Fibroblast of peridontal ligament (primary cell): ENCODE measurements around the gene CALD1.
A peak's percentile ranks its signal among the peaks of the same experiment; 100 is the strongest.

Experiments
- DNase-seq: peaks from one replicate; pipeline ENCODE4 v3.0.0-alpha.2; 2010; ENCODE audit errors: extremely low read depth

Gene CALD1

DNA sequence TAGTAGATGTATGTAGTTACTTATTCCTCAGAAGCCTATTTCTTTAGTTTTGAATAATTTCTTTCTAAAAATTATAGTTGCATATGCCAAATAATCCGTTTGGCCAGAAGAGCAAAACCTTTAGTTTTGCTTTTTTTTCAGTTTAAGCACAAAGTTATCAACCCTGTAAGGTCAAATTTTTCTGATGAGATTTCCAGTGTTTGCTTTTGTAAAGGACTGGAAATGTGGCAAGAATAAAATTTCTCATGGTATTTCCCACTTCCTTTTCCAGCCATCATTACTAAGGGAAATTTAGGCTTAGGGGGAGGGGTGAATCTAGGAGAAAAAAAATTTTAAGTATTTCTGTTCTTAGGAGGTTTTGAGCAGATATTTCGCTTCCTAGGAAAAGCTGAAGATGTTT lies 7.6 kb downstream of the CALD1 start:
- DNase-seq: peak; percentile 76

DNA sequence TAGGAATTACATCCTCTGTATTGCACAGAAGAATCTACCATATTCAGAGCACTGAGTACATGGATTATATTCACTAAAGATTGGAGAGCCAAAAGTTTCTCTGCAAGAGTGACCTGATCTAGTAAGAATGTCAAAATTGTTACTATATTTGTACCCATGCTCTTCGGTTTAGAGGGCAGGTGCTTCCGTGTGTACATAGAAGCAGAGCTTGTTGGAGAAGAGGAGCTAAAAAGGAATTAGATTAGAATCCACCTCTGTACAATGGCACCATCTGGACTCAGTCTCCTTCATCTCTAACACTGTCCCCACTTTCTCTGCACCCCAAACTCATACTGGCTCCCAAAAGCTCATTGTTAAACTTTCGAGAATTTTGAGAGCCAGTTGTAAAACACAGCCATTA lies 8.3 kb downstream of the CALD1 start:
- DNase-seq: peak; percentile 49

DNA sequence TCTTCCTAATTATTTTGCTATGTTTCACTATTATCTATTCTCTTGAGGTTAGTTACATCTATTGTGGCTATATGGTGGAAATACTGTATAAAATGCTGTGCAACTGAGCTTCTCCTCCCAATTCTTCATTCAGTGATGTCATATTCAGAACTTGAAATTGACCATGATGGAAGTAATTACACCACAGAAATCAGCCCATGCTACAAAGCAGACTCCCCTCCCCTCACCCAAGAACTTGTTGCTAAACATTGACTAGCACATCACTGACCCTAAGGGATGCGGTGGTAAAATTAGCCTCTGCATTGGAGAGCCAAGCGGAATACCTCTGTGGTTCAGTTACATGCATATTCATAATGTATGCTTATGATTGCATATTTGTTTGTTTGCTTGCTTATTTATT lies 8.8 kb downstream of the CALD1 start:
- peak; percentile 63 for DNase-seq

DNA sequence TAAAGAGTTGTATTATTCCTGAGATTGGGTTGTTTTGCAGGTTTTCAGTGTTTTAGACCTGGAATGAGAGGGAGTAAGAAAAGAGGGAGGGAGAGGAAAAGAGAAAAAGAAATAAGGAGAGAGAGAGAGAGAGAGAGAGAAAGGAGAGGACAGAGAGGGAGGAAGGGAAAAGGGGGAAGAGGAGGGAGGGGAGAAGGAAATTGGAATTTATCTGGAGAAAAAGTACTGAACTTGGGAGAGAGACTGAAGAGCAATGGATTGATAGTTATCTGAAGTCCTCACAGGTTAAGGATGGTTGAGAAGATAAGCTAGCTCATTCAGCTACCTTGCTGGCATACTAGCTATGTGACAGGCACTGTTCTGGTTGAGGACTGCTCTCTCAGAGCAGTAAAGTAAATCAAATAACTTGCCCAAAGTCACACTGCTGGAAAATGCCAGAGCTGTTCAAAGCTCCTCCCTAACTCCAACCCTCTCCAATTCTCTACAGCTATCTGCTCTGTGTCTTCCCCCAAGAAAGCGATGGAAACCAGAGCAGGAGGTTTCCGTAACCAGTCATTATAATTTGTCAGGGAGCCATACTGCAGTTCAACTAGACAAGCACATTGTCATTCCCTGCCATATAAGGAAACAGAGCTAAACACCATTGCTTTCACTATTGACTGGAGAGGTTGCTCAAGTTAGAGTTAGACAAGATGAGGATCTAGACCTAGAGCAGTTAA lies 10.7 kb downstream of the CALD1 start:
- peak; percentile 96 for DNase-seq

DNA sequence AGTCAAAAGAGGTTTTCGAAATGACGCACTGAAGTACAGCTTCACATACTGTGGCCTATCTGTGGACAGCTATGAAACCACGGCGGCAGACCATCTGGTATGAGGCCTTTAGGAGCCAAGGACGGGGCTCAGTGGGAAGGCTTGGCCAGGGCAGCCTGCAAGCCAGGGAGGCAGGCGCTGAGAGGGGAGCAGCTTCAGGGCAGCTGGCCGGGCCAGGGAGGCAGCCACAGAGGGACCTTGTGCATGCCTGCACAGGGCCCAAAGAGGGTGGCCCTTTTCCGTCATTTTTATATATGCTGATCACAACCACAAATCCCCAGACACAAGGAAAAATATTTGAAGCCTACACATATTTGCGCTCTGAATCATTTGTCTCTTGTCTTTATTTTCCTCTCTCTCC lies 13.5 kb downstream of the CALD1 start:
- peak; percentile 83 for DNase-seq

DNA sequence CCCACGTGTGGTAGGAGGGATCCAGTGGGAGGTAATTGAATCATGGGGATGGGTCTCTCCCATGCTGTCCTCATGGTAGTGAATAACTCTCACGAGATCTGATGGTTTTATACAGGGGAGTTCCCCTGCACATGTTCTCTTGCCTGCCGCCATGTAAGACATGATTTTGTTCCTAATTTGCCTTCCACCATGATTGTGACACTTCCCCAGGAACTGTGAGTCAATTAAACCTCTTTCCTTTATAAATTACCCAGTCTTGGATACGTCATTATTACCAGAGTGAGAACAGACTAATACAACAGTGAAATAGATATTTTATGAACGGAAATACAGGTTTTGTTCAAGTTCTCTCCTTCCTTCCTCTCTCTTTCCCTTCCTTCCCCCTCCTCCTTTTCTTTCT lies 15.8 kb downstream of the CALD1 start:
- DNase-seq: no peak

DNA sequence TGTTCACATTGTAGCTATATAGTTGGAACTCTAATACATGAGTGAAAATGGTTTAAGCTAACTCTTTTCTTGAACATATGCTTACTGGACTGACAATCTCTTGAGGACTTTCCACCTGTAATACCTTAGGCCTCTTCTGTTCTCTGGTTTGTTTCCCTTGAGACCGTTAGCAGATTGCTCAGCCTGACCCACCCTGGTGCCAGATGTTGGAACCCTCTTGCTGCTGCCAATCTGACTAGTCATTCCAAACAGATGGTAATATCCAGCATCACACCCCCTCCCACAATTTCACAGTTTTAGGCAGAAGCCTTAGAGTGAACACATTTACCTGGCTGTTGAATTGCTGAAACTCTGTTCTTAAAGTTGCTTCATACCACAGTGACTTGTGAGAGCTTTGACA lies 18.7 kb downstream of the CALD1 start:
- no peak for DNase-seq

DNA sequence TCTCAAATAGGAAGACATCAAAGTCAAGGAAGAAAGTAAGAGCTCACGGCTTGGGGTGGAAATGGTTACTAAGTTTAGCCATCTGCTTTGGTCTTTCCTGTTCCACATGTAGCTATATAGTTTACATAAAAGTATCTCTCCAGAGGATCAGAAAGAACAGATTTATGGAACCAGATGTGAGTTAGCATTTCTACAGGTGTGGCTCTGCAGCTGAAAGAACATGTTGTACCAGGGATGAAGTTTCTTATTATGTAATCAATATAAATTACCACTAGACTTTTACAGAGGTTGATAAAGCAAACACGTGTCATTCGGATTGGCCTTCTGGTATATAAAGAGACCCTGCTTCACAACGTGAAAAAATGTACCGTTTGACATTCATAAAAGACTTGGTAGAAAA lies 19.9 kb downstream of the CALD1 start:
- DNase-seq: no peak

DNA sequence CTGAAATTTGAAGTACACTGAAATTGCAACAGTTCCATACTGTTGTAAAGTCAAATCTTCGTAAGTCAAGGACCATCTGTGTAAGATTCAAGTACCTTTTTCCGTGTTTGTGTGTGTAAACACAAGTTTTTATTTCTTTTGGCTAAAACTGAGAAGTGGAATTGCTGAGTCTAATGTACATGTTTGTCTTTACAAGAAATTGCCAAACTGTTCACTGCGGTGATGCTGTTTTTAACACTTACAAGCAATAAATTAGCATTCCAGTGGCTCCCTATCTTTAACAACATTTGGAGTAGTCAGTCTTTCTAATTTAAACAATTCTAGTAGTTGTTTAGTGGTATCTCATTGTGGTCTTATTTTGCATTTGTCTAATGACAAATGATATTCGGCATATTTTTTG lies 23.3 kb downstream of the CALD1 start:
- DNase-seq: no peak

DNA sequence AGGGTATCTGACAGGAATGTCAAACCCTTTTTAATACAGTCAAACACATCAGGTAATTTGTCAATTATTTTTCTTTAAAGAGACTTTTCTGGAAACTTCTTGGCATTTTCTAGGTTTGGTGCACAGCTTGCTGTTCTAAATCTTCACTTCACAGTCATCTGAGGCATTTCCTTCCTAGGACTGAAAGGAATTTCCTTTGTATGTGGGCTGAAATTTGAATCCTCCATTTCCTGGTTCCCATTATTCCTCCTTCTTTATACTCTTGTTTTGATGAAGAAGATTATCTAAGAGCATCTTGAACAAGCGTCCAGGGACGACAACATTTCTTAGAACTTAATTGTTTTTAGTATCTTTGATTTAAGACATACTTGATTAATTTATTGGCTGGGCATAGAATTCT lies 24.9 kb downstream of the CALD1 start:
- DNase-seq: no peak

DNA sequence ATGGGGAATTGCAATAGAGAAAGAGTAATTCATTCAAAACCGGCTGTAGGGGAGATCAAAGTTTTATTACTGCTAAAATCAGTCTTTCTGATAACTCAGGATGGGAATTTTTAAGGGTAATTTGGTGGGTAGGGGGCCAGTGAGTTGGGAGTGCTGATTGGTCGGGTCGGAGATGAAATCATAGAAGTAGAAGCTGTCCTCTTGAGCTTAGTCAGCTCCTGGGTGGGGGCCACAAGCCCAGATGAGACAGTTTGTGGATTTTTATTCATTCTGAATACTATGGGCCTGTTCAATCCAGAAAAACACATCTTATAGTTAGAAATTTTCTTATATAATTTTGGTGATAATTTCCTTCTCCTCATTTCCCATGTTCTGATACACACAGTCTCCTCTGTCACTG lies 25.4 kb downstream of the CALD1 start:
- no peak for DNase-seq

DNA sequence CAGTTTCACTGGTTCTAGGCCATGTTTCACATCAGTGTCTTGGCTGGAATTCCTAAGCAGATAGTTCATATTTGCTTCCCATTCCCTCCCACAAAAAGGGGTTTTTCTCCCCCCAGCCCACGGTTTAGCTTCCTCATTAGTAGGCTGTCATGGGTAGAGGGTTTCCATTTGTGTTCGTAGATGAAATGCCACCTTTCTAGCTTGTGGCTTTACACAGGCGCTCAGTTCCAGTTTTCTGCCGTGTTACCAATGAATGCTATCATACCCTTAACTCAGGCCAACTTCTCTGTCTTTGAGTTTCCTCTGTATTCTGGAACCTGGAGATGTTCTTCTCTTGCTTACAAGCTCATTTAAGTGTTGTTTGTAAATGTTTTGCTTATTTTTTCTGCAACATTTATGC lies 26.8 kb downstream of the CALD1 start:
- no peak for DNase-seq

DNA sequence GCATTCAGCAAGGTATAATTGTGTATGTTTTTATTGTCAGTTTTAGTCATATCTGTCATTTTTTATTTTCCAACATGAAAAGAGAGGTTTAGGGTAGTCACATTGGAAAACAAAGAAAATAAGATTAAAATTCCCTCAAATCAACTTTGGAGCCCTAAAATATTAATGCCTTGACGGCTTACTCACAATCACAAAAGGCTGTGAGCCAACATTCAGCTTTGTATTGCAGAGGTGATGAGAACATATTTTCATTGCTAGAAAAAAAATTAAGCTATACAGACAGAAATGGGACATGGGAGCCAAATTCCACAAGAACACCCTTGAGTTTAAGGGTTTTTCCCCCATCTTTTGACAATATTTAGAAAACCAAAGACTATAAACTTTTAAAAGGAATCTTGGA lies 30.2 kb downstream of the CALD1 start:
- DNase-seq: no peak

DNA sequence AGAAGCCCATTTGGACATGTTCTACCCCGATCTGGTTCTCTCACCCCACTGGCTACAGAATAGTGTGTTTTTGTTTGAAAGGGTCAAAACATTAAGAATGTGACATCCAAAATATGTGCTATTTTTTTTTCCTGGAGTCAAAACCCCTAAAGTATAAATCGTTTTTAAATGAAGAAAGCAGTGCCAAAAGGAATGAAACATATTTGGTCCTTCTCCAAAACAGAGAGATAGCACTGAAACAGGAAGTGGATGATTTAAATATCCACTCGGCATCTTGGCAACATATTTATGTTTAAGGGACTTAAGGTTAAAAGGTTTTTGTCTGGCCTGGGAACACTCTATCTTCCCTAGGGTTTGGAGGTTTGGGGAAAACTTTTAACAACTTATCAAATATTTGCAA lies 32.3 kb downstream of the CALD1 start:
- peak; percentile 65 for DNase-seq

DNA sequence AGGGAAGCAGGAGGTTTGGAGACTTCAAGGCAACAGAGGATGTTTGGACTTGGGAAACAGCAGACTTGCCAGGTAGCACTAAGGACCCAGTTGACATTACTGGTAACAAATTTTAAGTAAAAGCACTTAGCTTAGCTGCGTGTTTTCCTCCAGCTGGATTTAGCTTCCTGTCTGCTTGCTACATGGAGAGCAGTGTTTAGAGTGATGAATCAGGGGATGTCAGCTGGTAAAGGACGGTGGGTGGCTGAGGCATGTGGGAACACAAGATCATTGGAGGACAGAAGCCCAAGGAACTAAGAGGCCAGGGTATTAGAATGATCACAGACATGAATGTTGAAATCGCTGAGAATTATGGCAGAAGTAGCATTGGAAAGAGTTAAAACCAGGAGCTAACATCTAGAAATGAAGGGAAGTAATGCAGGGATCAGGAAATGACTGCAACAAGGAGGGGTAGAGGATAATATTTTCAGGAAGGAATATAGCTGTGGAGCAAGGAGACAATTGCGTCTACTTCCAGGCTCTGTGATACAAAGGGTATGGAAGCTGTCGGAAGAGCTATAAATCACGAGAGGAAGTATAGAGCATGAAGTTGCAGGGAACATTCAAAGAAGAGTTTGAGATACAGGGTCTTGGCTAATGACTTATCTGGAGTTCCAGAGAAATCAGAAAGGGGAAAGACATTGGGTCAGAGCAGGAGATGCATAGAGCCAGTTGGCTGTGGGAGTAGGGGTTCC lies 34.4 kb downstream of the CALD1 start:
- DNase-seq: no peak

DNA sequence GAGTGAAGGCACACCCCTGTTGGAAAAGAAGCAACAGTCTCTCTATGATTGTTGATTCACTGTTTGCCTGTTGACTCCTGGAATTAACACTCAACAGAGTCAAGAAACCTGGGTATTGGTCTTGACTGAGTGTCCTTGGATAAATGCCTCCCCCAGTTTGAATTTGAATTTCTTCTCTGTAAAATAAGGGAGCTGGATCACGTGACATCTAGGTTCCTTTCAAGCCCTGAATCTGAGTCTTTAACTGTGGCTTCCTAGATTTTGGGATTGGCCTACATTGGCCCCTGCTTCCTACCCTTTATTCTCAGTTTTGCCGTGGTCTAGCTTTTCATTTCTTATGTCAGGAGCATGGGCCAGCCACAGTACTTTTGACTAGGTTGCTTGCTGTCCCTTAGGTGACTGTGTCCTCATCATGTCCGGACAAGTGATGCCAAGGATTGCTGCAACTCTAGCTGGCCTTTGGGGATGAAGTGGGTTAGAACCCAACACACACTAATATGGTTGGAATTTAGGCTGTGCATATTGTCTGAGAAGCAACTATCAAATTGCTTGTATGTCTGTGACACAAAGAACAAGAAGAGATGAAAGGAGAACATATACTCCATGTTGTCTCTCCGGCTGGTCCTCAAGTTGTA lies 35.4 kb downstream of the CALD1 start:
- DNase-seq: no peak

DNA sequence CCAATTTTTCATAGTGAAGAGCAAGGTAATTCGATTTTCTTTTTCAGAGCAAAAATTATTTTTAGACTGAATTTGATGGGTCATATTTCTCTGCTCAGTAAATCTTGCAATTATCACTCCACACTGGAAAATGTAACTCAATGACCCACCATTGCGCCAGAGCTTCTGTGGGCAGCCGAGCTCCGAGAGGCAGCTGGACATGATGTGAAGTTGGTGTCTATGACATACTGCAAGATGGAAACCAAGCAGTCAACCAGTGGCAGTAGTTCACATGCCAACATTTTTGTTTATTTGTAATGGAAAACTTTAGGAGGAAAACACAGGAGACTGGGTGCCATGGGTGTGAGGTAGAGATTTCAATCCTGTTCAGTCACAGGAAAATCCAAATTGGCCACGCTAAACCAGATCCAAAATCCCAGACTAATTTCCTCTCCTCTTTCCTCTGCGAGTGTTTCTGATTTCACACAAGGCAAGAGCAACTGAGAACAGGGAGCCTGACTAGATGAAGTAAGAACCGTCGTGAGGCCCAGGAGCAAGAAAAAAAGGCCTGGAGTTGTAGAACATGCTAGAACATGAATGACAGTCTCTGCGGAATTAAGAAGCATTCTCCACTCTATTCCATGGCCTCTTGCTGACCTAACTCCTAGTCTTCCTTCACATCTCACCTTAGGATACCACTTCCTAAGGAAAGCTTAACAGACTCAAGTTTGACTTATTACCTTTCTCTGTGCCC lies 39.3 kb downstream of the CALD1 start:
- peak; percentile 52 for DNase-seq

DNA sequence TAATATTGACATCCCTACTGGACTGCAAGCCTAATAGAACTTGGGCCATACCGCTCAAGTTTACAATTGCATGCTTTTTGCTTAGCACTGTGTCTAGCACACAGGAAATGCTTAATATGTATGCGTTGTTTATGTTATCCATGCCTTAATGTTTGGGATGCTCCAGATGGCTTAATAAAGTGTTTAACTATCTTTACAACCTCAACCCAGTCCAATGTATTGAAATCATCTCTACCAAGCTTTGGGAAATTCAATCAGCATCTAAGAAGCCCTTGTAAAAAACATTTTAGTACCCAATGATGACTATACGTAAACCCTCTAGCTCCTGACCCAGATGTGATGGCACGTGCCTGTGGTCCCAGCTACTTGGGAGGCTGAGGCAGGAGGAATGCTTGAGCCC lies 40.0 kb downstream of the CALD1 start:
- no peak for DNase-seq

DNA sequence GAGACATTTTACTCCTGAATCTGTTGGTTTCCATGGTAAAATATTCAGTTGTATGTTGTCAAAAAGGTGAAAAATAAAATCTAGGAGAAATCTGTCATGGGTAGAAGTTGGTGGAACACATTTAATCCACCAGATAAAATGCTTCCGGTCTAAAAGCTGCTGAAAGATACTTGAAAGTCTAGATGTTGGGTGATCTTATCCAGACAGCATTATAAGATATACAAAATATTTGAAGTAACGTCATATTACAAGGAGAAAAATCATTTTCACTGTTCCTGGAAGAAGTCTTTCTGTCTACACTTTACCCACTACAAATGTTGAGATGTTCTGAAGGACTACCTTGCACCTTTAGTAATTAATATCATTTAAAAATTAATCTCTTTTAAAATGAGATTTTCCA lies 40.9 kb downstream of the CALD1 start:
- DNase-seq: no peak

DNA sequence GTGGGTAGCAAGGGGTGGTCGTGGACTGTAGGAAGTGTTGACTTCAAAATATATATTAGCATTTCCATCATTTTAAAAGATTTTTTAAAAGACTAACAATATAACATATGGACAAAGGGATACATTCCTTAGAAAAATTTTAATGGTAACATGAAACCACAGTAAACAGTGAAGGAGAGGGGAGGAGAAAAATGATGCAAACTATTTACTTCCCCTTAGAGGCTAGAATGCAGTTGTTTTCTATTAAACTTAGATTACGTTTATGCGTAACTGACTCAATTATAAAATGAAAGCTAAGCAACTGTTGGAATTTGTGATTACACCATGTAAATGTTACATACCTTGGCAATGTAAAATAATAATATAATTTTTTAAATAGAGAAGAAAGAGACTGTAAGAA lies 41.3 kb downstream of the CALD1 start:
- peak; percentile 49 for DNase-seq

DNA sequence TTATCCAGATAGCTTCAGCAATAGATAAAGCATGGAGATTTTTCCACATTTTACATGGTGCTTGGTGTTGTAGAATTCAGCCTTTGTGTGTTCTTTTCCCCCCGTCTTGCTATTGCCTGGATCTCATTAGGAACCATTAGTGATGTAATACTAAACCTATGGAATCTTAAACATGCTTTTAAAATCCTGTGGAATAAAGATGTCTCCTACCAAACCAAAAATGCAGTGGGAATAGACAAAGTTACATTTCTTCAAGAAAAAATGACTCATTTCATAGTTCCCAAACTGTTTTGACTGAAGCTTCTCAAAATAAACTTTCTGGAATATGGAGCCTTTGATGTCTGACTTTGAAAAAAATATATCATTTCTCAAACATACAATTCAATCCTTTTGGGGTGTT lies 44.0 kb downstream of the CALD1 start:
- DNase-seq: peak; percentile 94

DNA sequence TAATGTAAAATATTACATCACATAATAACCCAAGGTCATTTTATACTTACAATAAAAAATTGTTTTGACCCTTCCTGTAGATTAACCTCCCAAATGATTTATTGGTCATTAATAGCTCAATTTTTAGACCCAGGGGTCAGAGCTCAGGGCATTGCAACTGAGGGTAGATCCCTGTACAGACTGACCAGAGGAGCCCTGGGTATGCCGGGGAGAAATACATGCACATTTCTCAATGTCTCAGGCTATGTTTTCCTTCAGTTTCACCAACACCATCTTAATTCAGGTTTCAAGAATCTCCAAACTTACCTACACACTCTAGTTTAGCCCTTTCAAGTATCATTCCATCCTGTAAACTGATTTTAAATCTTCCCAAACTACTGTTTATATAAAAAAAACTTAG lies 46.2 kb downstream of the CALD1 start:
- DNase-seq: no peak

DNA sequence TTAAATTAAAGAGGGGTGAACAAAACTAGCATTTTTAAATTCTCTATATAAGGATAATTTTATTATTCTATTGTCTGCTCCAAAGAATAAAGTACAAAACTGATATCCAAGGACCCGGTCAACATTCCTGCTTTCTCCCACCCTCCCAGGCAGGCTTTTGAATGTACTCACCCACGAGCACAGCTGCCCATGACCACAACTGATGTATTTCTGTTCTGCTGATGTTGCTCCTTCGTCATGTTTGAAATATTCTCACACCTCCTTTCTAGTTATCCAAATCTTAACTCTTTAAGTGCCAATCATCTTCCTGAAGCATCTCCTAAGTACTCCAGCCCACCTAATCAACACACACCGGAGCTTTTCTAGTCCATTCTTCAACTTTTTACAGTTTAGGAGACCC lies 46.7 kb downstream of the CALD1 start:
- peak; percentile 91 for DNase-seq
